ENCODE data around the gene CHD1L.

- TF ChIP-seq CTCF (IDR thresholded peaks at IDR 0.05; ENCODE audit: low read length) (no peak), EZH2 (optimal IDR thresholded peaks at IDR 0.05; ENCODE audit: low read depth, low read length) (no peak)
Measured at GRCh38 chr1:147316968-147317367, 74.5 kb downstream of the CHD1L start.

All from MM.1S (cell line).